ENCODE data around the gene DCAF16. TPM values are rescaled to one million over a fixed set of nuclear protein-coding genes. Genes with fewer than 3 reads are reported as not detected.

DCAF16 gene
- total RNA-seq, 2 donors from 2014 or later: 52.0 to 63.1 TPM

- TF ChIP-seq CTCF (conservative IDR thresholded peaks at IDR 0.05): peak; percentile 25
- Mint-ChIP-seq H3K36me3 (ENCODE audit: low read depth) (no peaks in the 10 kb centered on the region), H3K27ac (no peak overlapping the region), H3K9me3 (no peaks in the 10 kb centered on the region), H3K4me3 (no peak overlapping the region), H3K27me3 (ENCODE audit: insufficient read depth) (peaks cover 28% of the 10 kb centered on the region), H3K4me1 (peaks cover 14% of the 10 kb centered on the region)
- WGBS, 2 experiments (ENCODE audit: insufficient coverage in 1 of 2, insufficient read length in 1 of 2): 57 to 77% methylated on average over 3 to 5 of the region's 5 CpGs
- Histone ChIP-seq H3K27me3 (ENCODE audit: control insufficient read depth, insufficient read depth, low read length, poor library complexity, severe bottlenecking) (peaks cover 35% of the 10 kb centered on the region), H3K4me3 (ENCODE audit: low read length) (no peak overlapping the region), H3K27ac (ENCODE audit: low read depth, low read length) (no peak overlapping the region), H3K4me1 (ENCODE audit: control insufficient read depth, insufficient read depth, low read length) (no peaks in the 10 kb centered on the region), H3K9me3 (ENCODE audit: control insufficient read depth, low read length) (no peaks in the 10 kb centered on the region), H3K36me3 (ENCODE audit: control insufficient read depth, insufficient read depth, low read length) (no peaks in the 10 kb centered on the region), H3K9ac (ENCODE audit: extremely low read depth, low read length, poor library complexity, severe bottlenecking) (no peak overlapping the region)
- DNase-seq: no peak
Measured at GRCh38 chr4:17785858-17786257, 24.7 kb downstream of the DCAF16 start.

GRCh38 chr4:17781300-17782287, 29.0 kb downstream of the DCAF16 start, which contains the start of gene FAM184B:
FAM184B (minus strand) TSS chr4:17781621; CDS start chr4:17781299, 322 bp downstream.
- H3K27me3 Mint-ChIP-seq (ENCODE audit: insufficient read depth): peaks cover 65% of the 10 kb centered on the region
- no peak for TF ChIP-seq CTCF (conservative IDR thresholded peaks at IDR 0.05)
- Histone ChIP-seq H3K9me3 (ENCODE audit: control insufficient read depth, low read length) (no peaks in the 10 kb centered on the region), H3K27me3 (ENCODE audit: control insufficient read depth, insufficient read depth, low read length, poor library complexity, severe bottlenecking) (peaks cover 67% of the 10 kb centered on the region), H3K4me1 (ENCODE audit: control insufficient read depth, insufficient read depth, low read length) (no peaks in the 10 kb centered on the region), H3K27ac (ENCODE audit: low read depth, low read length) (no peak within 1 kb of the TSS), H3K36me3 (ENCODE audit: control insufficient read depth, insufficient read depth, low read length) (no peaks in the 10 kb centered on the region), H3K9ac (ENCODE audit: extremely low read depth, low read length, poor library complexity, severe bottlenecking) (no peak within 1 kb of the TSS), H3K4me3 (ENCODE audit: low read length) (peak within 1 kb of the TSS; percentile 63)
- WGBS, 2 experiments (ENCODE audit: insufficient coverage in 1 of 2, insufficient read length in 1 of 2): 3 to 9% methylated on average over 28 to 82 of the region's 82 CpGs
- no peak within 1 kb of the TSS for H3K27ac Mint-ChIP-seq
- H3K9me3 Mint-ChIP-seq: no peaks in the 10 kb centered on the region
- H3K36me3 Mint-ChIP-seq (ENCODE audit: low read depth): no peaks in the 10 kb centered on the region
- H3K4me3 Mint-ChIP-seq: peak within 1 kb of the TSS; percentile 53
- DNase-seq: peak; percentile 75
- peaks cover 9% of the 10 kb centered on the region for H3K4me1 Mint-ChIP-seq

- H3K9me3 ChIP-seq (ENCODE audit: control insufficient read depth, low read length): no peaks in the 10 kb centered on the region
- peak; percentile 62 for DNase-seq
- H3K4me1 Mint-ChIP-seq: peaks cover 7% of the 10 kb centered on the region
- H3K36me3 ChIP-seq (ENCODE audit: control insufficient read depth, insufficient read depth, low read length): no peaks in the 10 kb centered on the region
- H3K9ac ChIP-seq (ENCODE audit: extremely low read depth, low read length, poor library complexity, severe bottlenecking): no peak overlapping the region
- peak overlapping the region; percentile 53 for H3K4me3 Mint-ChIP-seq
- no peak overlapping the region for H3K27ac ChIP-seq (ENCODE audit: low read depth, low read length)
- no peak for TF ChIP-seq CTCF (conservative IDR thresholded peaks at IDR 0.05)
- peak overlapping the region; percentile 63 for H3K4me3 ChIP-seq (ENCODE audit: low read length)
- H3K9me3 Mint-ChIP-seq: no peaks in the 10 kb centered on the region
- no peaks in the 10 kb centered on the region for H3K4me1 ChIP-seq (ENCODE audit: control insufficient read depth, insufficient read depth, low read length)
- H3K27ac Mint-ChIP-seq: no peak overlapping the region
- no peaks in the 10 kb centered on the region for H3K36me3 Mint-ChIP-seq (ENCODE audit: low read depth)
- peaks cover 65% of the 10 kb centered on the region for H3K27me3 Mint-ChIP-seq (ENCODE audit: insufficient read depth)
- H3K27me3 ChIP-seq (ENCODE audit: control insufficient read depth, insufficient read depth, low read length, poor library complexity, severe bottlenecking): peaks cover 67% of the 10 kb centered on the region
- 31 to 32% methylated on average over 19 to 31 of the region's 31 CpGs for WGBS, 2 experiments (ENCODE audit: insufficient coverage in 1 of 2, insufficient read length in 1 of 2)
Measured at GRCh38 chr4:17780501-17781299, 29.9 kb downstream of the DCAF16 start.

Data from endodermal cell (in vitro differentiated cells).